Ovary (tissue), 9 donors: Measurements from ENCODE around the gene FARS2. TPM values are rescaled to one million over a fixed set of nuclear protein-coding genes. Genes with fewer than 3 reads are reported as not detected.

ENCODE experiments used
- DNase-seq, 5 donors: peaks; one replicate each; pipeline ENCODE4 v3.0.0-alpha.2; 2019 to 2020
- H3K27ac ChIP-seq, 2 donors: fragments of 200-600 bp; one replicate each; pipeline versions ENCODE4 v1.5.1 to v1.8.0; 2019 to 2022
- H3K27me3 ChIP-seq: fragments of 200-600 bp; one replicate; pipeline ENCODE4 v1.8.0; 2022
- H3K36me3 ChIP-seq: fragments of 200-600 bp; sonication (generic); one replicate; pipeline ENCODE4 v1.5.1; 2019
- H3K4me1 ChIP-seq: one replicate; pipeline ENCODE4 v1.8.1; 2013; ENCODE audit warnings: mild to moderate bottlenecking, moderate library complexity; ENCODE audit not compliant: insufficient read depth
- H3K4me3 ChIP-seq: fragments of 200-600 bp; sonication (generic); one replicate; pipeline ENCODE4 v1.5.1; 2017
- H3K9me3 ChIP-seq, 2 donors: fragments of 200-600 bp in 1 of 2; sonication (generic) in 1 of 2; one replicate each; pipeline versions ENCODE4 v1.5.1 to v1.8.1; 2013 to 2019; ENCODE audit warnings: mild to moderate bottlenecking in 1 of 2, moderate library complexity in 1 of 2
- CTCF ChIP-seq, 3 donors: fragments of 450-650 bp in 2 of 3; fragments of 200-600 bp in 1 of 3; IDR thresholded peaks; one replicate each; pipeline versions ENCODE4 v1.5.1 to v1.8.0; 2016 to 2022; ENCODE audit warnings: antibody characterized with exemption in 3 of 3, mild to moderate bottlenecking in 1 of 3
- EP300 ChIP-seq: sonication (generic); formaldehyde crosslinking; IDR thresholded peaks from one replicate; pipeline ENCODE4 v1.6.1; 2017; ENCODE audit warnings: antibody characterized with exemption
- POLR2A ChIP-seq: fragments of 450-650 bp; IDR thresholded peaks from one replicate; pipeline ENCODE4 v1.6.1; 2017; ENCODE audit warnings: antibody characterized with exemption, mild to moderate bottlenecking, moderate library complexity
- WGBS, 3 donors: extraction: QIAGEN DNeasy Blood & Tissue Kit in 1 of 3; methylation state at CpG; one replicate each; pipeline versions ENCODE4 v1.1.5 to v1.1.7; 2013 to 2017; 5-methylcytosine and 5-hydroxymethylcytosine counted together
- intact Hi-C, 4 donors: fragments of 100-400 bp; cut with DNase I; formaldehyde crosslinking; loops; one replicate each; pipeline versions ENCODE4 v1.11.0 to v1.15.1; 2022 to 2023
- polyA plus RNA-seq, 2 donors: library from polyadenylated mRNA; stranded (reverse); fragments of 200-250 nt in 1 of 2; fragments of 350-450 nt in 1 of 2; fragmentation: Illumina TruSeq in 1 of 2; extraction: RNeasy Lipid Tissue Mini Kit (QIAGEN cat#74804) in 1 of 2; gene quantifications; one replicate each; pipeline ENCODE4 v1.2.3, GENCODE V29; 2013 to 2014
- total RNA-seq, 7 donors: library from RNA; depleted of rRNA in 2 of 7; stranded (reverse); fragments of >200 nt in 2 of 7; fragmentation: NEBNext Ultra II Directional in 3 of 7; extraction: Animal tissue kit (Norgen Biotek cat#: 25700) in 3 of 7; gene quantifications; one replicate each; pipeline versions ENCODE4 v1.1.0 to v1.2.4, GENCODE V29; 2016 to 2023
- donor health status: DM: no; HTN: no; CAD: no; lungs with moderate emphysema.
- donor health status: DM: no; HTN: no; CAD: no.
- donor health status: Bipolar disorder and iron deficiency.
- donor health status: DM: yes; HTN: yes; CAD: no.
- donor health status: DM: no; HTN: no; CAD: no.
- donor health status: DM: yes; HTN: yes; CAD: no.

Gene FARS2
- total and polyA plus RNA-seq, 9 donors: 9.2 to 17.5 (median 11.0) TPM

- TF ChIP-seq POLR2A: no peak
- TF ChIP-seq EP300: no peak
- TF ChIP-seq CTCF (IDR thresholded peaks at IDR 0.05): no peak
- no peaks in the 10 kb centered on the region for H3K4me1 ChIP-seq
- no peaks in the 10 kb centered on the region for H3K9me3 ChIP-seq
- intact Hi-C loops: no loop called here
- H3K4me3 ChIP-seq: no peak overlapping the region
- H3K27ac ChIP-seq: no peak overlapping the region
- no peaks in the 10 kb centered on the region for H3K36me3 ChIP-seq
- no peak for DNase-seq
- H3K27me3 ChIP-seq: no peaks in the 10 kb centered on the region
- 75 to 100% (median 98%) methylated on average over 2 of the region's 2 CpGs for WGBS, 3 donors
Observed at GRCh38 chr6:5461365-5461764, 200.1 kb downstream of the FARS2 start.

GRCh38 chr6:5462856-5463255 is 201.5 kb downstream of the FARS2 start:
- no peak overlapping the region for H3K4me3 ChIP-seq
- intact Hi-C loops: no loop called here
- H3K36me3 ChIP-seq: no peaks in the 10 kb centered on the region
- TF ChIP-seq EP300 (no peak), POLR2A (no peak), CTCF (IDR thresholded peaks at IDR 0.05) (no peak)
- no peaks in the 10 kb centered on the region for H3K4me1 ChIP-seq
- 87 to 92% (median 91%) methylated on average over 6 of the region's 6 CpGs for WGBS, 3 donors
- no peaks in the 10 kb centered on the region for H3K9me3 ChIP-seq
- DNase-seq: no peak
- H3K27ac ChIP-seq: no peak overlapping the region
- H3K27me3 ChIP-seq: no peaks in the 10 kb centered on the region

GRCh38 chr6:5463690-5464089 is 202.4 kb downstream of the FARS2 start:
- Histone ChIP-seq H3K4me3 (no peak overlapping the region), H3K36me3 (no peaks in the 10 kb centered on the region), H3K27ac (no peak overlapping the region), H3K27me3 (no peaks in the 10 kb centered on the region), H3K9me3 (no peaks in the 10 kb centered on the region), H3K4me1 (no peaks in the 10 kb centered on the region)
- 88 to 92% (median 91%) methylated on average over 3 of the region's 3 CpGs for WGBS, 3 donors
- TF ChIP-seq CTCF (IDR thresholded peaks at IDR 0.05): no peak
- no peak for TF ChIP-seq EP300
- TF ChIP-seq POLR2A: no peak
- intact Hi-C loops: no loop called here
- DNase-seq: no peak

- intact Hi-C loops: no loop called here
- Histone ChIP-seq H3K4me1 (no peaks in the 10 kb centered on the region), H3K36me3 (no peaks in the 10 kb centered on the region), H3K9me3 (no peaks in the 10 kb centered on the region), H3K27me3 (no peaks in the 10 kb centered on the region), H3K27ac (no peak overlapping the region), H3K4me3 (no peak overlapping the region)
- WGBS, 3 donors: 62 to 82% (median 76%) methylated on average over 6 of the region's 6 CpGs
- TF ChIP-seq POLR2A: no peak
- TF ChIP-seq EP300: no peak
- TF ChIP-seq CTCF (IDR thresholded peaks at IDR 0.05): no peak
- DNase-seq: no peak
Observed at GRCh38 chr6:5464099-5464885, 203.0 kb downstream of the FARS2 start.
